Endometrium (tissue), 2 donors: ENCODE data around the gene RPS8.
"Not testable (repeated sequence)": the region's sequence is repeated elsewhere in the genome, so short reads cannot be mapped to it uniquely, and the experiment has no call there.

Experiments used
- FAIRE-seq: peaks from 2 replicates; lab custom pipeline; 2012; peaks lifted over from hg19 to GRCh38; lab: Jason Lieb, UNC
- donor health status: control.
- donor health status: control.

Gene RPS8

DNA sequence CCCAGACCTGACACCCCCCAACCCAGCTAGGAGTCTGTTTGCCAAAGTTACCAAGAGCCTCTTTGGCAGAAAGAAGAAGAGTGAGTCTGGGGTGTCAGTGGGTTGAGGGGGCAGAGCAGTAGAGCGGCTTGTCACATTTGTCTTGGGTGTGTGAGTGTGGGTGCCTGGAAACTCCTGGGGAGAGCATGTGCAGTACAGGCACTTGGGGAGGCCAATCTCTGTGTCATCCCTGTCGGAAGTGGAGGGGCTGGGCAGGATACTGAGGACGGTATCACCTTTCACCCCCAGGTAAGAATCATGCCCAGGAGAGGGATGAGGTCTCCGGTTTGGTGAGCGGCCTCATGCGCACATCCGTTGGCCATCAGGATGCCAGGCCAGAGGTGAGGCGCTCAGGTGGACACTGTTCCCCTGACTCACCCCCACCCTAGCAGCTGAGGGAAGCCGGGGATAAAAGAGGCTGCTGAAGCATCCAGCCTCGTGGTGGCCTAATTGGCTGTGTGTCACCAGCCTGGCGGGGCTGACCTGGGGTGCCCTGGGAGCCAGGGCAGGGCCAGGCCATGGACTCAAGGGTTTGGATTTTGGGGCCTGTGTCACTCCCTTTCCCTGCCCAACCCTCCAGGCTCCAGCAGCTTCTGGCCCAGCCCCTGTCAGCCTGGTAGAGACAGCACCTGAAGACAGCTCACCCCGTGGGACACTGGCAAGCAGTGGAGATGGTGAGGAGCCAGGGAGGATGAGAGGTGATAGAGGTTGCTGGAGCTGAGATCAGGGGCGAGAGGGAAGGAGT lies 28.2 kb downstream of the RPS8 start:
- no peak for FAIRE-seq

DNA sequence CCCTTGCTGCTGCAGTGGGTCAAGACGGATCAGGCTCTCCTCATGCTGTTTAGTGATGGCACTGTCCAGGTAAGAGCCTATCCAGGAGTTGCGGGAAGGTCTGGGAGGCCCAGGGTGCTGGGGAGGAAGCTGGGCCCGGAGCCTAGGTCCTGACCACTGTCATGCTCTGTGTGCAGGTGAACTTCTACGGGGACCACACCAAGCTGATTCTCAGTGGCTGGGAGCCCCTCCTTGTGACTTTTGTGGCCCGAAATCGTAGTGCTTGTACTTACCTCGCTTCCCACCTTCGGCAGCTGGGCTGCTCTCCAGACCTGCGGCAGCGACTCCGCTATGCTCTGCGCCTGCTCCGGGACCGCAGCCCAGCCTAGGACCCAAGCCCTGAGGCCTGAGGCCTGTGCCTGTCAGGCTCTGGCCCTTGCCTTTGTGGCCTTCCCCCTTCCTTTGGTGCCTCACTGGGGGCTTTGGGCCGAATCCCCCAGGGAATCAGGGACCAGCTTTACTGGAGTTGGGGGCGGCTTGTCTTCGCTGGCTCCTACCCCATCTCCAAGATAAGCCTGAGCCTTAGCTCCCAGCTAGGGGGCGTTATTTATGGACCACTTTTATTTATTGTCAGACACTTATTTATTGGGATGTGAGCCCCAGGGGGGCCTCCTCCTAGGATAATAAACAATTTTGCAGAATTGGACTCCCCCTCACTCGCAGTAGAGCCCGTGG lies 30.1 kb downstream of the RPS8 start:
- FAIRE-seq: no peak

DNA sequence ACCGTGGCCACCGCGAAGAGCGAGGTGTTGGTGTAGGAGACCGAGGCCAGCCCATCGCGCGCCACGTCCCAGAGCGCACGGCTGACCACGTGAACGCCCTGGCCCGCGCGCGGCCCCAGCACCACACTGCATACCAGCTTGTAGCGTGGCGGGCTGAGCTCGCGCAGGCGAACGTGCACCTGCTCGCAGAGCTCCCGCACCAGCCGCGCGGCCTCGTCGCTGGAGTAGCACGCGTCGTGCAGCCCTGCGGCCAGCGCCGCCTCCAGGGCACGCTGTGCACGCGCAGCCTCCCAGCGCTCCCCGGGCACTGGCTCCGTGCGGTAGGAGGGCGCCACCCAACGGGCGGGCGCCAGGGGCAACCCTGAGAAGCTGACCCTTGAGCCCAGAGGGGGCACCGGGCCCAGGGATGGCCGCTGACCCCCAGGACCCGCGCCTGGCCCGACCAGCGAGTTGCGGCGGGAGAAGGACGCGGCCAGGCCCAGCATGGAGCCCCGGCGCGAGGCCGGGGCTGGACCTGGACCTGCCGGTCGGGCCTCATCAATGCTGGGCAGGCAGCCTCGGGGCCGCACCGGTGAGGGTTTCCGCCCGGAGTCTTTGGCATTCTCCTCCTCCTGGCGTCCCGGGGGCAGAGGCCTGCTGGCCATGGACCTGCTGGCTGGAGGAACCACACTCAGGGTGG lies 30.8 kb downstream of the RPS8 start:
- no peak for FAIRE-seq

DNA sequence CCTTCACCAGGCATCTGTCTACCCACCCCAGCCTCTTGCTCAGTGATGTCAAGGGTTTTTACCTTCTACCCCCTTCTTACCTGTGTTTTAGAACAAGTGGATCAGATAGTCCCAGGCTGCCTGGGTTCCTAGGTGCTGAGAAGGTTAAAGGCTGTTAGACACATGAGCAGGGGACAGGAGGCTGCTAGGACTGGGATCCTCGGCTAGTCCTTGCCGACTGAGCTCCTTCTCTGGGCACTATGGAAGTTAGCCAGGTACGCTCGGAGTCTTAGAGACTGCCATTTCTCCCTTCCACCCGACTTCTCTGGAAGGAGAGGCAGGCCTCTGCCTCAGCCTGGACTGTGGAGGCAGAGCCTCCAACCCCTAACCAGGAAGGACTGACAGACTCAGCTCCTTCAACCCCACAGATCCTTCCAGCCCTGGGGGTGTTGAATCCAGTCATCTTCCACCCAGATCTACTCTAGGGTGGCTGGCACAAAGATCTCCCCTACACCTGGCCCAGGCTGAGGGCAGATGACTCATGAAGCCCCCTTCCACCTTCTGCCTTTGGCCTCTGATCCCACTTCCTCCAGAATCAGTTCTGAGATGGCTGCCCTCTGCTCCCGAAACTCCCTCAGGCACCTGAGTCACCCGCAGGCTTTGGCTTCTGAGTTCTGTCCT lies 31.5 kb downstream of the RPS8 start, which contains the start of gene DYNLT4:
TSS of gene DYNLT4 (minus strand) at position 648 of the 660 bp plus-strand sequence. CDS start 683 bp downstream, outside the sequence.
- no peak for FAIRE-seq

DNA sequence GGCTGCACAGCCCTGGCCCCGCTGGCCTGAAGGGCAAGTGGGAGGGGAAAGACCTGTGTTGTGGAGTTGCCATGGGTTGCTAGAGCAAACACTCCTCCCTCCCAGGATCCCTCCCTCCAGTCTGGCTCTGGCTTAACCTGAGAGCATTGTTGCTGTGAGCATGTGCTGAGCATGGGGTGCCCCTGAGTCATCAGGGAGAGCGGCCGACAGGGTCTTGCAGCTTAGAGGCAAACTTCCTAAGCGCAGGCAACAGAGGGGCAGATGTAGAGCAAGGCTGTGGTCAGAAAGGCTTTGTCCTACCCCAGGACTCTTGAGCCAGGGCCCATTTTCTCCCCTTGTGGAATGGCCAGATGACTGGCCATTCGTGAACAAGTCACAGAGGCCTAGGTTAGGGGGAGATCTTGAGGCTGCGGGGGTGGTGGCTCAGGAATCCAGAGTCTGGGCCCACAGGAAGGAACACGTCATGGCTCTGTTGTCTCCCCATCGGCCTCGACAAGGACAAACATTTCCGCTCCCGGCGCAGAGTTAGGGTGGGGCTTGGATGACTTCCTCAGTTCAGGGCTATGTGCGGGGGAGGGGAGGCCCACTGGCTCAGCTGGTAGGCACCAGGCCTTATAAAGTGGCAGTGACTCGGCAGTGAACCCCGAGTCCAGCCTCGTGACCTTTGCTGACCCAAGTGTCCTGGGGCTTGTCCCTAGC lies 32.2 kb downstream of the RPS8 start:
- peak; percentile 75 for FAIRE-seq

DNA sequence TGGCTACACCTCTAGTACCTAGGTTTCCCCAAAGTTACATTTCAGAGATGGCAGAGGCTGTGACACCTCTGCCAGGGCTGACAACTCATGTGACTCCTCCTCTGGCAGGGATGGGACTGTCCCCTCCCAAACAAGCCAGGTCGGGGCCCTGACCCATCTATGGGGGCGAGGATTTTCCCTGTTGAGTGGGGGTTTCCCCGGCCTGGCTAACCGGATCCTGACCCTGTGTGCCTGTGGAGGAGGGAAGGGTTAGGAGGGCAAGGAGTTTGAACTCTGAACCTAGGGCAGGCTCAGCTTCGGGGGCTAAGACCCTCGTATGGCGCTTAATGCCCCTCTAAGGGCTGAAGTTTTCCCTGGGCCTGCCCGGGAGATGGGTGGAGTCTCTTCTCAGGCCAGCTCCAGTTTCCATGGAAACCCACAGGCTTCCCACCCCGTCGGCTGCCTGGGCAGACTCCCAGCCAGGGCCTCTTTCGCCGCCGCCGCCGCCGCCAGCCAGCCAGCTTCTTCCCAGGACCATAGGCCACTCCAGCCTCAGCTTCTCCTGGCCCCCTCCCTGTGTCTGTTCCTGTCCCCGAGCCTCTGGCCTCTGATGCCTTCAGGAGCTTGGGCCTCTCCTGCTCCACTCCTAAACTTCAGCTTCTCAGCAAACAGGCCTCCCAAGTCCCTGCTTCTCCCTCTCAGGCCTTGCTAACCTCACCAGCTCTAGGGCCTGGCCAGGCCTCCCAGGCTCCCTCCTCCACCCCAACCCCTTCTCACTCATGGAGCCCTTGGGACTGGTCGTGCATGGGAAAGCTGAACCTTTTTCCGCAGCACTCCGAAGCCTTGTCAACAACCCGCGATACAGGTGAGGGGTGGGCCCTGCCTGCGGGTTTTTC lies 33.0 kb downstream of the RPS8 start, which contains the start of gene BTBD19:
TSS of gene BTBD19 (plus strand) at position 461 of the 875 bp plus-strand sequence. CDS start at position 759, 298 bp downstream.
- FAIRE-seq: no peak

DNA sequence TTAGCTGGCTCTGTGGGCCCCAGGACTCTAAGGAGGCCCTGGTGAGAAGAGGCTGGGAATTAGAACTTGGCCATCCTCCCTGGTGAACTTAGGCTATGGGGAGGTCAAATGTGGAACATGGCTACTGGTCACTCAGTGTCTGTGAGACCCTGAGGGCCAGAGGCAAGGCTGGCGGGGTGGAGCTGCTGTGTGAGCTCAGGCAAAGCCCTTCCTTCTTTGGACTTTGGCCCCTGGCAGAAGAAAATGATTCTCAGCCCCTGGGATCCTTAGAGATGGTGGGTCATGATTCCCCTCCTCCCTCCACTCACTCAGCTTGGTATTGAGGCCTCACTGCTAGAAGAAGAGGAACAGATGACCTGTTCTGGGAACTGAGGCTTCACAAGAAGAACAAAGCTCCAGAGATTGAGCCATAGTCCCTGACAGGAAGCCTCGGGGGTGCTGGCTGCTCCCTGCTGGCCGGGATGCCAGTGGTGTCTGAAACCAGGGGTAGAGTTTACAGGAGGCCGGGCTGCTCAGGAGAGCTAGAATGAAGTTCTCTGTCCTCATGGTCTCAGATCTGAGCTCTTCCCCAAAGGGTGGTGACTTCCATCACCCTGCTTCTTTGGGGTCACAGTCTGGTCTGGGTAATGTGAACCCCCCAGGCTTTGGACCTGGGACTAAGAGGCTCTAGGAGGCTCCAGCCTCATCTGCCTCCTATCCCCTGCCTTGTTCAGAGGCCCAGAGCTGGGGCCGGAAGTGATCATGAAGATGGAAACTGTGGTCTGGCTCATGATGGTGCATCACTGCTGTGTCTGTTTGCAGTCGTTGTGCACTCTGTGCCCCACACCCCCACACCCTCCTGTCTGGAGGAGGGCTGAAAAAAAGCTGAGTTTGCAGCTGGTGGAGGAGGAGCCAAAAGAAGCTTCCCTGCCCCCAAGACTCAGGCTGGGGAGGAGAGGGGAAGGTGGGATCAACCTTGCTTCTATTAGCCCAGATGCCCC lies 33.9 kb downstream of the RPS8 start:
- FAIRE-seq: no peak

DNA sequence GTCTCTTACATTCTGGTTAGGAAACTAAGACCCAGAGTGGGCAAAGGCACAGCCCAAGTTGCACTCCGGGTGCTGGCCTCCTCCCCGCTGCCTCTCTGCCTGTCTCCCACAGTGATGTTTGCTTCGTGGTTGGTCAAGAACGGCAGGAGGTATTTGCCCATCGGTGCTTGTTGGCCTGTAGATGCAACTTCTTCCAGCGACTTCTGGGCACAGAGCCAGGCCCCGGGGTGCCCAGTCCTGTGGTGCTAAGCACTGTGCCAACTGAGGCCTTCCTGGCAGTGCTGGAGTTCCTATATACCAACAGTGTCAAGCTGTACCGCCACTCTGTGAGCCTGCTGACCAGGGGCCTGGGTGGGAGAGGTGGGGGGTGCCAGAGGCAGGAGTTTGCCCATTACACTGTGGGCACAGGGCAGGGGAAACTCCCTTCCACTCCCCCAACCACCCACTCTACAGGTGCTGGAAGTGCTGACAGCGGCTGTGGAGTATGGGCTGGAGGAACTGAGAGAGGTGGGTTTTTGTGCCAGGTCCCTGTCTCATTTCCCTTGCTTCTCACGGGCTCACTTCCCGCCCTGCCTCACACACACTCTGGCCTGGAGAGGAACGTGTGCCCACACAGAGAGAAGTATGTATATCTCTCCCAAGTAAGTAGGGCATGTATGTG lies 34.9 kb downstream of the RPS8 start:
- FAIRE-seq: no peak

DNA sequence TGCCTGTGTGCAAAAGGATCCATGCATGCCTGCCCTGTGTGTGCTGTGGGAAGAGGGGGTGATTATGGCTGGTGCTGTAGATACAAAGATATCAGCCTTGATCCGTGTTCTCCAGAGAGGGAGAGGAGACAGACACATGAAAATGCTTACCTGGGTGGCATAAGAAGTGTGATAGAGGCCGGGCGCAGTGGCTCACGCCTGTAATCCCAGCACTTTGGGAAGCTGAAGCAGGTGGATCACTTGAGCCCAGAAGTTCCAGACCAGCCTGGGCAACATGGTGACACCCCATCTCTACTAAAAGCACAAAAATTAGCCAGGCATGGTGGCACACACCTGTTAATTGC lies 35.4 kb downstream of the RPS8 start:
- FAIRE-seq: not testable (repeated sequence)

DNA sequence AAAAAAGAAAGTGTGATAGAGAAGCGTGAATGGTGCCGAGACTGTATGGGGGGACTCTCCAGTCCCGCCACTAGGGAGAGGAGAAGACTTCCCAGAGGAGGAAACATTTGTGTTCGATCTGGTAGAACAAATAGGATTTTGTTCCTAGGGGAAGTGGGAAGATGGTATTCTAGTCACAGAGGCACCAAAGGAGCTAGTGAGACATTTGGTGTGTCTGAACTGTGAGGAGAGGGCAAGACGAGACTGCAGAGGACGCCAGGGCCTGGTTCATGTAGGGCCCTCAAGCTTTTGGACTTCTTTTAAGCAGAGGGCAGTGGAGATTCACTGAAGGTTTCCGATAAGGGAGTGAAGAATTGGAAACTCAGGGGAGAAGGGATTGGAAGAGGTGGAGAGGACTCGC lies 35.9 kb downstream of the RPS8 start:
- FAIRE-seq: no peak

DNA sequence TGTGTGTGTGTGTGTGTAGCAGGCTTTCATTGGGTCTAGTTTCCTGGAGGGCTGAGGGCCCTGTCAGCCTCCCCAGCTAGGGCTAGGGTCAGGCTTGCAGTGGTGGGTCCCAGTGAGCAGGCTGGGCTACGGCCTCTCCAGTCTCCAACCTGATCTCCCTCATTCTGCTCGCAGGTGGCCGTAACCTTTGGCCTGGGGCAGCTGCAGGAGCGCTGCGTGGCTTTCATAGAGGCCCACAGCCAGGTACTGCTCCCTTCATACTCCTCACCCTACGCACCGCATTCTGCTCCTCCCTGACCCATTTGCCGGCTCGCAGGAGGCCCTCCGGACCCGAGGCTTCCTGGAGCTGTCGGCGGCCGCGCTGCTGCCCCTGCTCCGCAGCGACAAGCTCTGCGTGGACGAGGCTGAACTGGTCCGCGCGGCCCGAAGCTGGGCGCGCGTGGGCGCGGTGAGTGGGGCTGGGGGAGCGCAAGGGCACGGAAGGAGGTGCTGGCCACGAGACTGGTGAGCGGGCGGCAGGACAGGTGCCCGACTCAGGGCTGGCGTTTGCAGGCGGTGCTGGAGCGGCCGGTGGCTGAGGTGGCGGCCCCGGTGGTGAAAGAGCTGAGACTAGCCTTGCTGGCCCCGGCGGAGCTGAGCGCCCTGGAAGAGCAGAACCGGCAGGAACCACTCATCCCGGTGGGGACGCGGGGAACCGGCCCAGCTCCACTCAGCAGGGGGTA lies 37.6 kb downstream of the RPS8 start:
- FAIRE-seq: no peak

DNA sequence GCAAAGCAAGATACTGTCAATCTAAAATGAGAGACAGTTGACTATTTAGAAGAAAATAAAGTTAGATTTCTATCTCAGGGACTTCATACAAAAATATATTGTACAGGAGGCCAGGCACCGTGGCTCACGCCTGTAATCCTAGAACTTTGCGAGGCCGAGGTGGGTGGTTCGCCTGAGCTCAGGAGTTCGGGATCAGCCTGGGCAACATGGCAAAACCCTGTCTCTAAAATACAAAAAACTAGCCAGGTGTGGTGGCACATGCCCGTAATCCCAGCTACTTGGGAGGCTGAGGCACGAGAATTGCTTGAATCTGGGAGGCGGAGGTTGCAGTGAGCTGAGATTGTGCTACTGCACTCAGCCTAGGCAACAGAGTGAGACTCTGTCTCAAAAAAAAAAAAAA lies 40.6 kb downstream of the RPS8 start:
- not testable (repeated sequence) for FAIRE-seq

DNA sequence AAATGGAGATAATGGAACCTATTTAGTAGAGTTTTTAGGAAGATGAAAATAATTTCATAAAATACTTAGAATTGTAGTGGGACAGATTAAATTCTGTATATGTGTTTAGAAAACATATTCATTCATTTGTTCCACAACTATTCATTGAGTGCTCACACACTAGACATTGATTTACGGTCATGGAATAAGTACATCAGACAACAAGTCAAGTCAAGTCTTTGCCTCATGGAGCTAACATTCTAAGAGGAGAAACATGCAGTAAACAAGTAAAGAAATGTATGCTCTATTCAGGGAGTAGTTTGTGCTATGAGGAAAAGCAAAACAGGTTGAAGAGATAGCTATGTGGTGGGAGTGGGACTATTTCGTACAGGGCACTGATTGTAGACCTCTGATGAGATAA lies 42.0 kb downstream of the RPS8 start:
- FAIRE-seq: no peak

DNA sequence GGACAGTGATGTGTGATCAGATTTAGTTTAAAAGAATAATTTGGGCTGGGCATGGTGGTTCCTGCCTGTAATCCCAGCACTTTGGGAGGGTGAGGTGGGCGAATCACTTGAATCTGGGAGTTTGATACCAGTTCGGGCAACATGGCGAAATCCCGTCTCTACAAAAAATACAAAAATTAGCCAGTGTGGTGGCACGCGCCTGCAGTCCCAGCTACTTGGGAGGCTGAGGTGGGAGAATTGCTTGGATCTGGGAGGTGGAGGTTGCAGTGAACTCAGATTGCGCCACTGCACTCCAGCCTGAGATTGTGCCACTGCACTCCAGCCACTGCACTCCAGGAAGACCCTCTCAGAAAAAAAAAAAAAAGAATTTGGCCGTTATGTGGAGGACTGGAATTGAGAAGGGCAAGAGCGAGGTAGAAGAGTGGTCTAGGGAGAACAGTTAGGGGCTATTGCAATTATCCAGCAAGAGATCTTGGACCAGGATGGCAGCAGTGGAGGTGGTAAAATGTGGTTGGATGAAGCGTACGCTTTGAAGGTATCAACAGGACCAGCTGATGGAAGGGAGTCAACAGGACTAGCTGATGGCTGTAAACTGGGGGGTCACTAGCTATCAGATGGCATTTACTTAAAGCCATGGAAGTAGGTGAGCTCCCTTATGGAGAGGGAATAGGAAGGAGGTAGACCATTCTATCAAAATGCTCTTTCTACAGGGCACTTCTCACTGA lies 42.6 kb downstream of the RPS8 start:
- FAIRE-seq: no peak

DNA sequence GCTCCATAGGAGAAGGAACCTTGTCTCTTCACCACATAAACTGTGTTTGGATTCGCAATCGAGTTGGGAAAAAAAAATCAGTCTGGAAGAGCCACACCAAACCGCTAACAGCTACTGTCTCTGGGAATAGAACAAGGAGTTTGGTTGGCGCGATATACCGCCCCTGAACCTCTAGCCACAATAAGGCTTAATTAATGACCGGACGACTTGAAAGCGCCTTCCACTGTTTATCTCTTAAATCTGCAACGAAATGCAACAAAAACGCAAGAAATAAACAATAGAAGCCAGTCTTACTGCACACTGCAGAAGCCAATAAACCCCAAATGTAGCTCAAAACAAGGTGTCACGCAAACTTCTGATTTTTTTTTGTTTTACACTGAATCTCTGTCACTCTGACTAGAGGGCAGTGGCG lies 43.9 kb downstream of the RPS8 start:
- no peak for FAIRE-seq

DNA sequence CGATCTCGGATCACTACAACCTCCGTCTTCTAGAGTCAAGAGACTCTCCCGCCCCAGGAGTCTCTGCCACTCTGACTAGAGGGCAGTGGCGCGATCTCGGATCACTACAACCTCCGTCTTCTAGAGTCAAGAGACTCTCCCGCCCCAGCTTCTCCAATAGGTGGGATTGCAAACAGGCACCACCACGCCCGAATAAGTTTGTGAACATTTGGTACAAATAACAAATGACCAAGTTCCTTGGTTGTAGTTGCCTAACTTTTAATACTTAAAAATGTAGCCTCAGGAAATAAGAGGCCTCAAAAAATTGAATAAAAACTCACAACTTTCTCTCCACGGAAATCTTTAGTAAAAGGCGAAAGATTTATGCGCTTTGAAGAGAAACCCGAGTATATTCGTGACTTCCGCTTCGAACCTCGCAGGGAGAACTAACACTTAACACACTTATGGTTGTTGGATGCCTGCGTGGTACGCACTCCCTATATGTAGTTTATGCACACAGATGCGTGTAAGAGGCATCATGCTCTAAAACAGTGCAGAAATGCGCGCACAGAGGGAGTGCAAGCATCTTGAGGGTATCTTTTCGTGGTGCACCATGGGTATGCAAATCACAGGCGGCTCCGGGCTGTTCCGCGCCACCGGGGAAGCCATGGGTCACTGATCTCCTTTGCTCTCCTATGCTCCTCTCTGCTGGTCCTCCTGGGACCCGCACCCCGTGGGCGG lies 44.4 kb downstream of the RPS8 start:
- peak; percentile 96 for FAIRE-seq
